Upper lobe of left lung (tissue), 6 donors: ENCODE measurements around the gene FAM120B. TPM values are rescaled to one million over a fixed set of nuclear protein-coding genes. Genes with fewer than 3 reads are reported as not detected.

ENCODE experiments used
- ATAC-seq, 2 donors: fragments of 200-7000 bp; cut with Tn5 transposase; one replicate each; pipeline ENCODE4 v1.9.1; 2022; ENCODE audit warnings: mild to moderate bottlenecking in 2 of 2, moderate library complexity in 2 of 2; ENCODE audit not compliant: low FRiP score in 2 of 2
- DNase-seq, 2 donors: peaks; one replicate each; pipeline ENCODE4 v3.0.0-alpha.2; 2019 to 2020
- H3K27ac ChIP-seq, 4 donors: fragments of 200-600 bp; sonication (generic); one replicate each; pipeline ENCODE4 v1.5.1; 2016 to 2019
- H3K27me3 ChIP-seq, 4 donors: fragments of 200-600 bp; sonication (generic); one replicate each; pipeline ENCODE4 v1.5.1; 2017 to 2019
- H3K36me3 ChIP-seq, 4 donors: fragments of 200-600 bp; sonication (generic); one replicate each; pipeline ENCODE4 v1.5.1; 2016 to 2019
- H3K4me1 ChIP-seq, 4 donors: fragments of 200-600 bp; sonication (generic); one replicate each; pipeline ENCODE4 v1.5.1; 2018 to 2019
- H3K4me3 ChIP-seq, 4 donors: fragments of 200-600 bp; sonication (generic); one replicate each; pipeline ENCODE4 v1.5.1; 2017 to 2019; ENCODE audit warnings: mild to moderate bottlenecking in 2 of 4, moderate library complexity in 1 of 4
- H3K9me3 ChIP-seq, 4 donors: fragments of 200-600 bp; sonication (generic); one replicate each; pipeline ENCODE4 v1.5.1; 2018 to 2019
- EP300 ChIP-seq, 4 donors: sonication (generic); formaldehyde crosslinking; IDR thresholded peaks; one replicate each; pipeline ENCODE4 v1.5.1; 2017; ENCODE audit warnings: antibody characterized with exemption in 4 of 4, control low read depth in 2 of 4
- POLR2A ChIP-seq, 4 donors: fragments of 450-650 bp; IDR thresholded peaks; one replicate each; pipeline ENCODE4 v1.5.1; 2016 to 2017; ENCODE audit warnings: antibody characterized with exemption in 4 of 4, mild to moderate bottlenecking in 2 of 4
- POLR2AphosphoS5 ChIP-seq, 2 donors: sonication (generic); formaldehyde crosslinking; IDR thresholded peaks; one replicate each; pipeline ENCODE4 v1.5.1; 2017; ENCODE audit warnings: antibody characterized with exemption in 2 of 2
- WGBS, 2 donors: methylation state at CpG; one replicate each; pipeline ENCODE4 v1.1.5; 2017 to 2018; 5-methylcytosine and 5-hydroxymethylcytosine counted together
- total RNA-seq, 6 donors: library from RNA; depleted of rRNA in 4 of 6; stranded (reverse); fragments of >200 nt in 4 of 6; gene quantifications; one replicate each; pipeline versions ENCODE4 v1.1.0 to v1.2.1, GENCODE V29; 2016 to 2021
- TF ChIP-seq, protein P1 (sequence below), 6 experiments: fragments of 450-650 bp in 4 of 6; fragments of 200-600 bp in 2 of 6; sonication (generic) in 2 of 6; IDR thresholded peaks; one replicate each; pipeline ENCODE4 v1.5.1; 2016 to 2019; ENCODE audit warnings: antibody characterized with exemption in 6 of 6
- donor health status: DM: no; HTN: no; CAD: no; lungs with moderate emphysema.
- donor health status: DM: no; HTN: yes; CAD: no; lungs with severe emphysema.

The FAM120B gene
- total RNA-seq, 6 donors from 2014 or later, result 20.1 to 51.3 (median 28.3) TPM

DNA sequence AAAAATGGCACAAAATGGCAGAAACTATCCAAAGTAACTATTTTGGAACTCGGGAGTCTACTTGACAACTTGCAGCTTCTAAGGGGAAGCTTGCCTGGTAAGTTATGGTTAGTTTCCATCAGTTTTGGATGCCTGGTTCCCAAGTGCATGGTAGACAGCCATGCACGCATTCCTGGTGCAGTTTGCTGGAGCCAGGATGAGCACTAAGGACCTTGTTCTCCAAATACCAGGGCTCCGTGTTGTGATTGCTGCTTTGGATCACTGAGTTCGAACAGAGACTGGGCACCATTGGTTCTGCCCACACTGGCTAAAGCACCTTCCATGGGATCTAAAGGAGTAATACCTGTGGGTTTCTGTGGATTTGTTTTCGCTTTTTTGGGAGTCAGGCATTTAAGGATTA lies 103.7 kb downstream of the FAM120B start:
- H3K4me1 ChIP-seq, result no peaks in the 10 kb centered on the region
- no peak for DNase-seq
- H3K36me3 ChIP-seq, result peaks cover under 1 to 16% (median 5%) of the 10 kb centered on the region in 4 donors
- WGBS, 2 donors, result 90 to 93% methylated on average over 5 of the region's 5 CpGs
- H3K9me3 ChIP-seq, result no peaks in the 10 kb centered on the region
- no peak overlapping the region for H3K4me3 ChIP-seq
- ATAC-seq, result no peak
- no peaks in the 10 kb centered on the region for H3K27me3 ChIP-seq
- no peak overlapping the region for H3K27ac ChIP-seq
- TF ChIP-seq, protein P1, sequence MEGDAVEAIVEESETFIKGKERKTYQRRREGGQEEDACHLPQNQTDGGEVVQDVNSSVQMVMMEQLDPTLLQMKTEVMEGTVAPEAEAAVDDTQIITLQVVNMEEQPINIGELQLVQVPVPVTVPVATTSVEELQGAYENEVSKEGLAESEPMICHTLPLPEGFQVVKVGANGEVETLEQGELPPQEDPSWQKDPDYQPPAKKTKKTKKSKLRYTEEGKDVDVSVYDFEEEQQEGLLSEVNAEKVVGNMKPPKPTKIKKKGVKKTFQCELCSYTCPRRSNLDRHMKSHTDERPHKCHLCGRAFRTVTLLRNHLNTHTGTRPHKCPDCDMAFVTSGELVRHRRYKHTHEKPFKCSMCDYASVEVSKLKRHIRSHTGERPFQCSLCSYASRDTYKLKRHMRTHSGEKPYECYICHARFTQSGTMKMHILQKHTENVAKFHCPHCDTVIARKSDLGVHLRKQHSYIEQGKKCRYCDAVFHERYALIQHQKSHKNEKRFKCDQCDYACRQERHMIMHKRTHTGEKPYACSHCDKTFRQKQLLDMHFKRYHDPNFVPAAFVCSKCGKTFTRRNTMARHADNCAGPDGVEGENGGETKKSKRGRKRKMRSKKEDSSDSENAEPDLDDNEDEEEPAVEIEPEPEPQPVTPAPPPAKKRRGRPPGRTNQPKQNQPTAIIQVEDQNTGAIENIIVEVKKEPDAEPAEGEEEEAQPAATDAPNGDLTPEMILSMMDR (IDR thresholded peaks at IDR 0.05), result no peak
- no peak for TF ChIP-seq POLR2AphosphoS5 (IDR thresholded peaks at IDR 0.05)
- no peak for TF ChIP-seq POLR2A (IDR thresholded peaks at IDR 0.05)
- no peak for TF ChIP-seq EP300 (IDR thresholded peaks at IDR 0.05)

DNA sequence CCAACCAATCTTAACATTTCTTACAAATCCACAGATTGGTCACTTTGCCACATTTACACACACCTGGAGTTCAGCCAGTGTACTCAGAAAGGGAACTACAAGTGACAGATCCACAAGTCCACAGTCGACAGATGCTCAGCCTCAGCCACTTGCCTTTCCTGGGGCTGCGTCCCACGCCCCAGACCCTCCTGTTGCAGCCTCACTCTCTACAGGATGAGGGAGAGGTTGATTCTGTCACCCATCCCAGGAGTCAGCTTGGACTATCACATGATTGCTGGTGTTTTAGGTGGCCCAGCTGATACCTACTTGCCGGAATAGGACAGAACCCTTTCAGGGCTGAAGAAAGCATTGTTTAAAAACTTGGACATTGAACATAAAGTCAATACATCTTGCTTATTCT lies 108.8 kb downstream of the FAM120B start:
- Histone ChIP-seq H3K4me1 (no peaks in the 10 kb centered on the region), H3K27me3 (no peaks in the 10 kb centered on the region), H3K4me3 (no peak overlapping the region), H3K36me3 (no peaks in the 10 kb centered on the region), H3K27ac (no peak overlapping the region), H3K9me3 (no peaks in the 10 kb centered on the region)
- 75 to 83% methylated on average over 4 of the region's 4 CpGs for WGBS, 2 donors
- DNase-seq (no peak), ATAC-seq (no peak)
- no peak for TF ChIP-seq EP300 (IDR thresholded peaks at IDR 0.05)
- no peak for TF ChIP-seq POLR2A (IDR thresholded peaks at IDR 0.05)
- TF ChIP-seq, protein P1 (IDR thresholded peaks at IDR 0.05), result no peak
- TF ChIP-seq POLR2AphosphoS5 (IDR thresholded peaks at IDR 0.05), result no peak

DNA sequence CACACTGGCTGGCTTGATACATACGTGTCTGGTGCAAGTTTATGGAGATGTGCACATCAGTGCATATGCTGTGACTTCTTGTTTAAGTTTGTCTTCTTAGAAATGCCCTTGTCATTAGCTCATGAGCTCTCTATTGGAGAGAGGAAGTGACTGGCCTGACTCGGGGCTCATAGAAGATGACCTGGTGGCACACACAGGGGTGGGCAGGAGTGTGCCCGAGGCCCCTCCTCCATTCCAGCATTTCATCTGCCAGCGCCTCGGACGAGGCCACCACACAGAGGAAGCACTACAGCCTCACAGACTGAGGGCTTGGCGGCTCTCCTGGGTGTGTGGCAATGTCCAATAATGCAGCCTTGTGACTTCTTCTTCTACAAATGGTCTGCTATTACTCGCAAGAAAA lies 109.7 kb downstream of the FAM120B start:
- 65 to 81% methylated on average over 7 to 8 of the region's 8 CpGs for WGBS, 2 donors
- no peak for ATAC-seq
- Histone ChIP-seq H3K27ac (no peak overlapping the region), H3K4me3 (no peak overlapping the region), H3K27me3 (no peaks in the 10 kb centered on the region), H3K36me3 (no peaks in the 10 kb centered on the region), H3K4me1 (no peaks in the 10 kb centered on the region), H3K9me3 (no peaks in the 10 kb centered on the region)
- TF ChIP-seq, protein P1 (IDR thresholded peaks at IDR 0.05), result no peak
- TF ChIP-seq POLR2AphosphoS5 (IDR thresholded peaks at IDR 0.05) (no peak), POLR2A (IDR thresholded peaks at IDR 0.05) (no peak), EP300 (IDR thresholded peaks at IDR 0.05) (no peak)
- no peak for DNase-seq

DNA sequence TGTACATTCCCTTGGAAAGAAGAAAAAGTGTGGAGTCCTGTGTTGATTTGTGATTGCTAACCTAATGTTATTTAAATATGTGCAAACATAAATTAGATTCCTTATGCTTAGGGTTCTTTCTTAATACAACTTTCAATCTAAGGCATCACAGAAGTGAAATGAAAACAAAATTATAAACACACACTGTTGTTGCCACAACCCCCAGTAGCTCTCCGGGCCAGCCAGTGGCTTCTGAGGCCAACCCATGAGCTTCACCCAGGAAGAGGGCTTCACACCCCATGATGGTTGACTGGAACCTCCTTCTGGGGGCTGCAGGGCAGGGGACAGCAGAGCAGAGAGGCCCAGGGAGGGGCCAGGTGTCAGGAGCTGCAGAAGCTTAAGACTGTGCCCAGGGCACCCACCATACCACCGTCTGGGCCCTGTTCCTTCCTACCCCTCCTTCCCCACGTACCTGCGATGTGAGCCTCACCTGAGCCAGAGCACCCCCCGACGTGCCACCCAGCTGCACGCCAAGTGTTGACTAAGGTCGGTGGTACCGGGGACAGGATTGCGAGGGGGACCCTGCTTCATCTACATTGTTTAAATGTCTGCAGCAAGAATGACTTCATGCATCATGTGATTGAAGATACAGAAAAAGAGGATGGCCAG lies 110.5 kb downstream of the FAM120B start:
- DNase-seq (no peak), ATAC-seq (no peak)
- Histone ChIP-seq H3K4me3 (no peak overlapping the region), H3K4me1 (no peaks in the 10 kb centered on the region), H3K9me3 (no peaks in the 10 kb centered on the region), H3K27ac (no peak overlapping the region), H3K36me3 (no peaks in the 10 kb centered on the region), H3K27me3 (no peaks in the 10 kb centered on the region)
- TF ChIP-seq EP300 (IDR thresholded peaks at IDR 0.05) (no peak), POLR2AphosphoS5 (IDR thresholded peaks at IDR 0.05) (no peak), POLR2A (IDR thresholded peaks at IDR 0.05) (no peak)
- TF ChIP-seq, protein P1 (IDR thresholded peaks at IDR 0.05), result no peak
- 94 to 97% methylated on average over 5 to 10 of the region's 10 CpGs for WGBS, 2 donors

DNA sequence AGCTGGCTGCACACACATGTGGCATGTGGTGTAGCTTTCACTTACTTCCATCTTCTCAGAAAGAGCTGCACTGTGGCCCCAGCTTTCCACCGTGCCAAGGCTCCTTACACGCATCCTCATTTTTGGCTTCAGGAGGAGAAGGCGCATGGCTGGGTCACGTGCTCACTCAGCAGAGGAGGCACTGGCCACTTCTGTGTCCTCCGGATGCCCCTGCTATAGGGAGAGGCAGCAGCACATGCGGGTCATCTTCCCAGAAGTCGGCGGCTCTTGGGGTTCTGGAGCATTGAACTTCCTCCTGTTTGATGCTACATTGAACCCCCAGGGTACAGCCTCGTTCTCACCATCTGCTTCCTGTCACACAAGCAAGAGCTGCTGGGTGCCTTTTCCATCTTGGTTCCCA lies 111.3 kb downstream of the FAM120B start:
- DNase-seq (no peak), ATAC-seq (no peak)
- no peaks in the 10 kb centered on the region for H3K36me3 ChIP-seq
- no peak overlapping the region for H3K27ac ChIP-seq
- H3K9me3 ChIP-seq, result no peaks in the 10 kb centered on the region
- no peaks in the 10 kb centered on the region for H3K27me3 ChIP-seq
- no peaks in the 10 kb centered on the region for H3K4me1 ChIP-seq
- TF ChIP-seq EP300 (IDR thresholded peaks at IDR 0.05) (no peak), POLR2AphosphoS5 (IDR thresholded peaks at IDR 0.05) (no peak), POLR2A (IDR thresholded peaks at IDR 0.05) (no peak)
- TF ChIP-seq, protein P1 (IDR thresholded peaks at IDR 0.05), result no peak
- WGBS, 2 donors, result 80 to 88% methylated on average over 8 to 9 of the region's 9 CpGs
- H3K4me3 ChIP-seq, result no peak overlapping the region
